Liver (tissue), 9 donors: ENCODE measurements around the gene GOPC. TPM values are rescaled to one million over a fixed set of nuclear protein-coding genes. Genes with fewer than 3 reads are reported as not detected.

ENCODE experiments used
- DNase-seq: peaks from one replicate; pipeline ENCODE4 v3.0.0-alpha.2; 2017; ENCODE audit warnings: low spot score
- H3K27ac ChIP-seq, 2 donors: one replicate each; pipeline ENCODE4 v1.7.0; 2013; ENCODE audit warnings: inconsistent platforms in 2 of 2, low read length in 2 of 2, control low read depth in 1 of 2, low read depth in 1 of 2, mild to moderate bottlenecking in 1 of 2
- H3K27me3 ChIP-seq, 4 donors: one replicate each; pipeline versions ENCODE4 v1.6.1 to v1.7.0; 2013; ENCODE audit warnings: low read length in 3 of 4, inconsistent platforms in 1 of 4, mild to moderate bottlenecking in 1 of 4, moderate library complexity in 1 of 4; ENCODE audit not compliant: control insufficient read depth in 4 of 4, insufficient read depth in 4 of 4
- H3K36me3 ChIP-seq, 4 donors: one replicate each; pipeline versions ENCODE4 v1.6.1 to v1.7.0; 2013; ENCODE audit warnings: low read length in 3 of 4, mild to moderate bottlenecking in 3 of 4, low read depth in 1 of 4, moderate library complexity in 1 of 4; ENCODE audit not compliant: control insufficient read depth in 4 of 4, insufficient read depth in 3 of 4
- H3K4me1 ChIP-seq, 4 donors: one replicate each; pipeline versions ENCODE4 v1.6.1 to v1.7.0; 2013; ENCODE audit warnings: low read length in 3 of 4, mild to moderate bottlenecking in 3 of 4, moderate library complexity in 1 of 4; ENCODE audit not compliant: control insufficient read depth in 4 of 4, insufficient read depth in 4 of 4
- H3K4me3 ChIP-seq, 3 donors: one replicate each; pipeline versions ENCODE4 v1.6.1 to v1.7.0; 2013; ENCODE audit warnings: low read length in 3 of 3, control low read depth in 1 of 3, low read depth in 1 of 3, mild to moderate bottlenecking in 1 of 3
- H3K9ac ChIP-seq, 2 donors: one replicate each; pipeline ENCODE4 v1.7.0; 2013; ENCODE audit warnings: low read length in 2 of 2, mild to moderate bottlenecking in 2 of 2, moderate library complexity in 2 of 2, control low read depth in 1 of 2, low read depth in 1 of 2
- H3K9me3 ChIP-seq, 4 donors: one replicate each; pipeline versions ENCODE4 v1.6.1 to v1.7.0; 2013; ENCODE audit warnings: low read length in 3 of 4; ENCODE audit not compliant: control insufficient read depth in 4 of 4
- ATF3 ChIP-seq: IDR thresholded peaks from 2 replicates; pipeline ENCODE4 v1.6.1; 2016; ENCODE audit warnings: antibody characterized with exemption
- EGR1 ChIP-seq, 2 donors: IDR thresholded peaks; 2 replicates each; pipeline ENCODE4 v1.6.1; 2016 to 2018; ENCODE audit warnings: antibody characterized with exemption in 2 of 2, low read depth in 2 of 2
- FOXA1 ChIP-seq: IDR thresholded peaks from 2 replicates; pipeline ENCODE4 v1.6.1; 2016; ENCODE audit warnings: antibody characterized with exemption
- FOXA2 ChIP-seq: IDR thresholded peaks from 2 replicates; pipeline ENCODE4 v1.6.1; 2016; ENCODE audit warnings: antibody characterized with exemption
- GABPA ChIP-seq, 2 donors: IDR thresholded peaks in 1 of 2; conservative IDR thresholded peaks in 1 of 2; 2 replicates each; pipeline ENCODE4 v1.6.1; 2016; ENCODE audit warnings: antibody characterized with exemption in 2 of 2, mild to moderate bottlenecking in 1 of 2, moderate library complexity in 1 of 2
- HNF4A ChIP-seq, 2 donors: conservative IDR thresholded peaks; 2 replicates each; pipeline ENCODE4 v1.6.1; 2016; ENCODE audit warnings: antibody characterized with exemption in 2 of 2, mild to moderate bottlenecking in 2 of 2
- HNF4G ChIP-seq: IDR thresholded peaks from 2 replicates; pipeline ENCODE4 v1.6.1; 2016; ENCODE audit warnings: antibody characterized with exemption
- JUND ChIP-seq, 2 donors: IDR thresholded peaks; 2 replicates each; pipeline ENCODE4 v1.6.1; 2016; ENCODE audit warnings: antibody characterized with exemption in 2 of 2
- MAX ChIP-seq: IDR thresholded peaks from 2 replicates; pipeline ENCODE4 v1.6.1; 2016; ENCODE audit warnings: antibody characterized with exemption
- NR2F2 ChIP-seq: IDR thresholded peaks from 2 replicates; pipeline ENCODE4 v1.6.1; 2016; ENCODE audit warnings: antibody characterized with exemption
- RAD21 ChIP-seq, 2 donors: IDR thresholded peaks; 2 replicates each; pipeline ENCODE4 v1.6.1; 2016; ENCODE audit warnings: antibody characterized with exemption in 2 of 2, mild to moderate bottlenecking in 2 of 2
- RXRA ChIP-seq, 2 donors: IDR thresholded peaks; 2 replicates each; pipeline ENCODE4 v1.6.1; 2017 to 2018; ENCODE audit warnings: antibody characterized with exemption in 2 of 2, mild to moderate bottlenecking in 1 of 2
- SP1 ChIP-seq: IDR thresholded peaks from 2 replicates; pipeline ENCODE4 v1.6.1; 2018; ENCODE audit warnings: antibody characterized with exemption, mild to moderate bottlenecking
- TAF1 ChIP-seq: conservative IDR thresholded peaks from 2 replicates; pipeline ENCODE4 v1.6.1; 2016; ENCODE audit warnings: antibody characterized with exemption, mild to moderate bottlenecking
- YY1 ChIP-seq: IDR thresholded peaks from 2 replicates; pipeline ENCODE4 v1.6.1; 2016; ENCODE audit warnings: antibody characterized with exemption, mild to moderate bottlenecking
- WGBS: extraction: QIAGEN DNeasy Blood & Tissue Kit; methylation state at CpG from one replicate; pipeline ENCODE4 v1.1.7; 2013; 5-methylcytosine and 5-hydroxymethylcytosine counted together
- polyA plus RNA-seq, 2 donors: library from polyadenylated mRNA; stranded (reverse) in 1 of 2; unstranded in 1 of 2; fragments of 200-250 nt in 1 of 2; fragments of >200 nt in 1 of 2; fragmentation: Nextera tagmentation in 1 of 2; extraction: Ambion mirVana in 1 of 2; gene quantifications; one replicate each; pipeline versions ENCODE4 v1.2.1 to v1.2.3, GENCODE V29; 2013 to 2015
- total RNA-seq, 2 donors: library from RNA; depleted of rRNA; stranded (reverse); fragments of >200 nt; gene quantifications; one replicate each; pipeline ENCODE4 v1.2.3, GENCODE V29; 2014
- TF ChIP-seq, protein P1 (sequence below): IDR thresholded peaks from 2 replicates; pipeline ENCODE4 v1.6.1; 2016; ENCODE audit warnings: antibody characterized with exemption
- TF ChIP-seq, protein P2 (sequence below): fragments of 150-350 bp; IDR thresholded peaks from 2 replicates; pipeline ENCODE4 v1.5.1; 2017; ENCODE audit warnings: improper control_type of control experiment, low read depth, low read length; ENCODE audit not compliant: missing input control
- TF ChIP-seq, protein P3 (sequence below): IDR thresholded peaks from 2 replicates; pipeline ENCODE4 v1.6.1; 2016; ENCODE audit warnings: antibody characterized with exemption, mild to moderate bottlenecking
- donor health status: healthy.
- donor health status: healthy.
- donor health status: healthy.
- donor health status: healthy.
- donor health status: healthy.

Gene GOPC
- total and polyA plus RNA-seq, 4 donors = 7.4 to 17.8 (median 11.4) TPM

GRCh38 chr6:117540670-117541069 is 61.6 kb downstream of the GOPC start:
- 98% methylated on average over 8 of the region's 8 CpGs for WGBS
- H3K36me3 ChIP-seq = peaks cover 0 to 20% (median 6%) of the 10 kb centered on the region in 4 donors
- TF ChIP-seq EGR1 (IDR thresholded peaks at IDR 0.05; ENCODE audit: low read depth in 2 of 2) = no peak
- TF ChIP-seq GABPA (IDR thresholded peaks at IDR 0.05 in 1 of 2, conservative IDR thresholded peaks at IDR 0.05 in 1 of 2) = no peak
- TF ChIP-seq YY1 = no peak
- TF ChIP-seq RAD21 (IDR thresholded peaks at IDR 0.05) = no peak
- TF ChIP-seq NR2F2 = no peak
- TF ChIP-seq, protein P1, sequence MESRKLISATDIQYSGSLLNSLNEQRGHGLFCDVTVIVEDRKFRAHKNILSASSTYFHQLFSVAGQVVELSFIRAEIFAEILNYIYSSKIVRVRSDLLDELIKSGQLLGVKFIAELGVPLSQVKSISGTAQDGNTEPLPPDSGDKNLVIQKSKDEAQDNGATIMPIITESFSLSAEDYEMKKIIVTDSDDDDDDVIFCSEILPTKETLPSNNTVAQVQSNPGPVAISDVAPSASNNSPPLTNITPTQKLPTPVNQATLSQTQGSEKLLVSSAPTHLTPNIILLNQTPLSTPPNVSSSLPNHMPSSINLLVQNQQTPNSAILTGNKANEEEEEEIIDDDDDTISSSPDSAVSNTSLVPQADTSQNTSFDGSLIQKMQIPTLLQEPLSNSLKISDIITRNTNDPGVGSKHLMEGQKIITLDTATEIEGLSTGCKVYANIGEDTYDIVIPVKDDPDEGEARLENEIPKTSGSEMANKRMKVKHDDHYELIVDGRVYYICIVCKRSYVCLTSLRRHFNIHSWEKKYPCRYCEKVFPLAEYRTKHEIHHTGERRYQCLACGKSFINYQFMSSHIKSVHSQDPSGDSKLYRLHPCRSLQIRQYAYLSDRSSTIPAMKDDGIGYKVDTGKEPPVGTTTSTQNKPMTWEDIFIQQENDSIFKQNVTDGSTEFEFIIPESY = no peak
- no peak for TF ChIP-seq FOXA1
- TF ChIP-seq, protein P2, sequence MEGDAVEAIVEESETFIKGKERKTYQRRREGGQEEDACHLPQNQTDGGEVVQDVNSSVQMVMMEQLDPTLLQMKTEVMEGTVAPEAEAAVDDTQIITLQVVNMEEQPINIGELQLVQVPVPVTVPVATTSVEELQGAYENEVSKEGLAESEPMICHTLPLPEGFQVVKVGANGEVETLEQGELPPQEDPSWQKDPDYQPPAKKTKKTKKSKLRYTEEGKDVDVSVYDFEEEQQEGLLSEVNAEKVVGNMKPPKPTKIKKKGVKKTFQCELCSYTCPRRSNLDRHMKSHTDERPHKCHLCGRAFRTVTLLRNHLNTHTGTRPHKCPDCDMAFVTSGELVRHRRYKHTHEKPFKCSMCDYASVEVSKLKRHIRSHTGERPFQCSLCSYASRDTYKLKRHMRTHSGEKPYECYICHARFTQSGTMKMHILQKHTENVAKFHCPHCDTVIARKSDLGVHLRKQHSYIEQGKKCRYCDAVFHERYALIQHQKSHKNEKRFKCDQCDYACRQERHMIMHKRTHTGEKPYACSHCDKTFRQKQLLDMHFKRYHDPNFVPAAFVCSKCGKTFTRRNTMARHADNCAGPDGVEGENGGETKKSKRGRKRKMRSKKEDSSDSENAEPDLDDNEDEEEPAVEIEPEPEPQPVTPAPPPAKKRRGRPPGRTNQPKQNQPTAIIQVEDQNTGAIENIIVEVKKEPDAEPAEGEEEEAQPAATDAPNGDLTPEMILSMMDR = no peak
- TF ChIP-seq ATF3 = no peak
- no peak for TF ChIP-seq TAF1
- TF ChIP-seq SP1 = no peak
- TF ChIP-seq, protein P3, sequence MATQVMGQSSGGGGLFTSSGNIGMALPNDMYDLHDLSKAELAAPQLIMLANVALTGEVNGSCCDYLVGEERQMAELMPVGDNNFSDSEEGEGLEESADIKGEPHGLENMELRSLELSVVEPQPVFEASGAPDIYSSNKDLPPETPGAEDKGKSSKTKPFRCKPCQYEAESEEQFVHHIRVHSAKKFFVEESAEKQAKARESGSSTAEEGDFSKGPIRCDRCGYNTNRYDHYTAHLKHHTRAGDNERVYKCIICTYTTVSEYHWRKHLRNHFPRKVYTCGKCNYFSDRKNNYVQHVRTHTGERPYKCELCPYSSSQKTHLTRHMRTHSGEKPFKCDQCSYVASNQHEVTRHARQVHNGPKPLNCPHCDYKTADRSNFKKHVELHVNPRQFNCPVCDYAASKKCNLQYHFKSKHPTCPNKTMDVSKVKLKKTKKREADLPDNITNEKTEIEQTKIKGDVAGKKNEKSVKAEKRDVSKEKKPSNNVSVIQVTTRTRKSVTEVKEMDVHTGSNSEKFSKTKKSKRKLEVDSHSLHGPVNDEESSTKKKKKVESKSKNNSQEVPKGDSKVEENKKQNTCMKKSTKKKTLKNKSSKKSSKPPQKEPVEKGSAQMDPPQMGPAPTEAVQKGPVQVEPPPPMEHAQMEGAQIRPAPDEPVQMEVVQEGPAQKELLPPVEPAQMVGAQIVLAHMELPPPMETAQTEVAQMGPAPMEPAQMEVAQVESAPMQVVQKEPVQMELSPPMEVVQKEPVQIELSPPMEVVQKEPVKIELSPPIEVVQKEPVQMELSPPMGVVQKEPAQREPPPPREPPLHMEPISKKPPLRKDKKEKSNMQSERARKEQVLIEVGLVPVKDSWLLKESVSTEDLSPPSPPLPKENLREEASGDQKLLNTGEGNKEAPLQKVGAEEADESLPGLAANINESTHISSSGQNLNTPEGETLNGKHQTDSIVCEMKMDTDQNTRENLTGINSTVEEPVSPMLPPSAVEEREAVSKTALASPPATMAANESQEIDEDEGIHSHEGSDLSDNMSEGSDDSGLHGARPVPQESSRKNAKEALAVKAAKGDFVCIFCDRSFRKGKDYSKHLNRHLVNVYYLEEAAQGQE = no peak
- TF ChIP-seq HNF4A (conservative IDR thresholded peaks at IDR 0.05) = no peak
- no peak for TF ChIP-seq RXRA (IDR thresholded peaks at IDR 0.05)
- TF ChIP-seq FOXA2 = no peak
- no peak for TF ChIP-seq MAX
- TF ChIP-seq JUND (IDR thresholded peaks at IDR 0.05) = no peak
- no peak for TF ChIP-seq HNF4G

More at GRCh38 chr6:117540670-117541069, 61.6 kb downstream of the GOPC start:
- H3K9me3 ChIP-seq = no peaks in the 10 kb centered on the region
- no peaks in the 10 kb centered on the region for H3K27me3 ChIP-seq
- no peak overlapping the region for H3K9ac ChIP-seq
- H3K4me3 ChIP-seq = no peak overlapping the region
- no peak for DNase-seq
- H3K27ac ChIP-seq = no peak overlapping the region
- H3K4me1 ChIP-seq = peaks cover 0 to 14% (median 10%) of the 10 kb centered on the region in 4 donors
